ENCODE measurements around the gene AP2A2.
A peak's percentile ranks its signal among the peaks of the same experiment; 100 is the strongest.

Gene AP2A2

GRCh38 chr11:1011320-1011698 is 85.6 kb downstream of the AP2A2 start:
- no peaks in the 10 kb centered on the region for H3K9me3 ChIP-seq (ENCODE audit: control insufficient read depth, insufficient read depth, low read depth, low read length)

DNA sequence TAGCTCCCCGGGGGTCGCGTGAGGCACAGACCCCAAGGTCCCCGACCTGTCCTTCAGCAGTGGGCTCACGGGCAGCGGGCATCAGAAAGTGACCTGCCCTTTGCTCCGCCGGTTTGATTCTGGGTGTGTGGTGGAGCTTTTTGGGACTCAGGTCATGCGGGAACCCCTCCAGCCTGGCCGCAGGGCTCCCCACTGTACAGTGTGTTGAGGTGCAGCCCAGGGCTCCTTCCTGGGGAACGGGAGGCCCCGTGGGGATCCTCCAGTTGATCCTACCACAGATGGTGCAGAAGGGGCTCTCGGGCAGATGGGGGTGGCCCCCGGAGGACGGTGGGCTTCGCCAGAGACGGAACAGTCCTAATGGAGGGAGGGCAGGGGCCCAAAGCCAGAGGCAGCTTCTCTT is 86.6 kb downstream of the AP2A2 start:
- ChIA-PET CTCF (no interaction called here), POLR2A (no interaction called here)
- Histone ChIP-seq H3K27ac (ENCODE audit: extremely low read depth, low read depth, low read length) (no peak overlapping the region), H3K9me3 (ENCODE audit: control insufficient read depth, insufficient read depth, low read depth, low read length) (no peaks in the 10 kb centered on the region), H3K4me3 (ENCODE audit: low read depth, low read length) (no peak overlapping the region), H3K36me3 (ENCODE audit: control insufficient read depth in 2 of 2, insufficient read depth in 1 of 2, low read length in 2 of 2) (peaks cover 0 to 48% of the 10 kb centered on the region in 2 experiments; a peak in 1 of 3 replicates), H3K4me1 (ENCODE audit: control insufficient read depth, insufficient read depth, low read length) (no peaks in the 10 kb centered on the region)
- no peak for TF ChIP-seq ZIC2 (tag by site-specific recombination; IDR thresholded peaks at IDR 0.05)
- no peak for TF ChIP-seq ZNF133 (tag by site-specific recombination; IDR thresholded peaks at IDR 0.05)
- TF ChIP-seq, protein P1, sequence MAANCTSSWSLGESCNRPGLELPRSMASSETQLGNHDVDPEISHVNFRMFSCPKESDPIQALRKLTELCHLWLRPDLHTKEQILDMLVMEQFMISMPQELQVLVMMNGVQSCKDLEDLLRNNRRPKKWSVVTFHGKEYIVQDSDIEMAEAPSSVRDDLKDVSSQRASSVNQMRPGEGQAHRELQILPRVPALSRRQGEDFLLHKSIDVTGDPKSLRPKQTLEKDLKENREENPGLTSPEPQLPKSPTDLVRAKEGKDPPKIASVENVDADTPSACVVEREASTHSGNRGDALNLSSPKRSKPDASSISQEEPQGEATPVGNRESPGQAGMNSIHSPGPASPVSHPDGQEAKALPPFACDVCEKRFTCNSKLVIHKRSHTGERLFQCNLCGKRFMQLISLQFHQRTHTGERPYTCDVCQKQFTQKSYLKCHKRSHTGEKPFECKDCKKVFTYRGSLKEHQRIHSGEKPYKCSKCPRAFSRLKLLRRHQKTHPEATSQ (tag by site-specific recombination; IDR thresholded peaks at IDR 0.05): no peak
- no peak for TF ChIP-seq ZNF670 (tag by site-specific recombination; IDR thresholded peaks at IDR 0.05; ENCODE audit: low read depth)
- TF ChIP-seq ZNF24 (tag by site-specific recombination; IDR thresholded peaks at IDR 0.05): no peak
- no peak for TF ChIP-seq HOXA7 (CRISPR knock-in tag; IDR thresholded peaks at IDR 0.05; ENCODE audit: borderline replicate concordance)

More at GRCh38 chr11:1011320-1011698, 85.6 kb downstream of the AP2A2 start:
- Histone ChIP-seq H3K4me1 (ENCODE audit: control insufficient read depth, insufficient read depth, low read length) (no peaks in the 10 kb centered on the region), H3K4me3 (ENCODE audit: low read depth, low read length) (no peak overlapping the region), H3K27ac (ENCODE audit: extremely low read depth, low read depth, low read length) (no peak overlapping the region), H3K36me3 (ENCODE audit: control insufficient read depth in 2 of 2, insufficient read depth in 1 of 2, low read length in 2 of 2) (peaks cover 0 to 56% of the 10 kb centered on the region in 2 experiments; a peak in 1 of 3 replicates)
- CTCF ChIA-PET: no interaction called here
- POLR2A ChIA-PET: no interaction called here
- TF ChIP-seq ZNF449 (tag by site-specific recombination; IDR thresholded peaks at IDR 0.05): no peak
- no peak for TF ChIP-seq ZNF202 (tag by site-specific recombination; IDR thresholded peaks at IDR 0.05; ENCODE audit: borderline replicate concordance)
- 0 out of 2 replicates have a peak, but pooled peaks have one; percentile 27 for TF ChIP-seq SCRT2 (tag by site-specific recombination; IDR thresholded peaks at IDR 0.05)
- no peak for TF ChIP-seq ZNF335 (tag by site-specific recombination; conservative IDR thresholded peaks at IDR 0.05)

- CTCF ChIA-PET: no interaction called here
- Histone ChIP-seq H3K27ac (ENCODE audit: extremely low read depth, low read depth, low read length) (no peak overlapping the region), H3K9me3 (ENCODE audit: control insufficient read depth, insufficient read depth, low read depth, low read length) (no peaks in the 10 kb centered on the region), H3K4me1 (ENCODE audit: control insufficient read depth, insufficient read depth, low read length) (no peaks in the 10 kb centered on the region), H3K36me3 (ENCODE audit: control insufficient read depth in 2 of 2, insufficient read depth in 1 of 2, low read length in 2 of 2) (peaks cover 0 to 41% of the 10 kb centered on the region in 2 experiments; a peak in 1 of 3 replicates), H3K4me3 (ENCODE audit: low read depth, low read length) (no peak overlapping the region)
- POLR2A ChIA-PET: no interaction called here
- TF ChIP-seq GLIS2 (tag by site-specific recombination; IDR thresholded peaks at IDR 0.05) (peak; percentile 28; the same call in 1 of the 2 replicates), ZIC2 (tag by site-specific recombination; IDR thresholded peaks at IDR 0.05) (peak; percentile 85), KLF1 (tag by site-specific recombination; IDR thresholded peaks at IDR 0.05) (peak; percentile 42), ZNF121 (tag by site-specific recombination; IDR thresholded peaks at IDR 0.05) (no peak)
These were observed 87.3 kb downstream of the AP2A2 start for GRCh38 chr11:1012740-1013630.

DNA sequence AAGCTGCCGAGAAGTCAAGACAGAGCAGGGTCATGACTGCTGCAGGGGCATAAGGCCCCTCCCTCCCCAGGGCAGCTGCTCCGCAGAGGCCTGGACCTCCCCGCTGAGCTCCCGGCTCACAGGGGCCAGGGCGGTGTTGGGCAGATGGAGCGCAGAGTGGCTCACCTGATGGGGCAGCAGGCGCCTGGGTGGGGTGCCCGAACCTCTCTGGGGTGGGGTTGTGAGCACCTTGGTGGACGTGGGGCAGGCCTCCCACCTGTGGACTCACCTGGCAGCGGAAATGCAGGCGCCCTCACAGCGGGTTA is 87.9 kb downstream of the AP2A2 start:
- H3K36me3 ChIP-seq (ENCODE audit: control insufficient read depth in 2 of 2, insufficient read depth in 1 of 2, low read length in 2 of 2): peaks cover 0 to 35% of the 10 kb centered on the region in 2 experiments; a peak in 1 of 3 replicates
- no peak overlapping the region for H3K4me3 ChIP-seq (ENCODE audit: low read depth, low read length)
- ChIA-PET POLR2A (no interaction called here), CTCF (no interaction called here)
- H3K9me3 ChIP-seq (ENCODE audit: control insufficient read depth, insufficient read depth, low read depth, low read length): no peaks in the 10 kb centered on the region
- TF ChIP-seq ZNF23 (tag by site-specific recombination; IDR thresholded peaks at IDR 0.05; ENCODE audit: borderline replicate concordance) (no peak), ZIC2 (tag by site-specific recombination; IDR thresholded peaks at IDR 0.05) (peak; percentile 26)
- no peaks in the 10 kb centered on the region for H3K4me1 ChIP-seq (ENCODE audit: control insufficient read depth, insufficient read depth, low read length)
- H3K27ac ChIP-seq (ENCODE audit: extremely low read depth, low read depth, low read length): no peak overlapping the region
